Middle frontal gyrus (tissue), 1 donor: ENCODE results near the gene DNAH5.

Experiments
- DNase-seq: peaks from one replicate; pipeline ENCODE4 v3.0.0-alpha.2; 2015; ENCODE audit warnings: low spot score; ENCODE audit errors: extremely low spot score

The DNAH5 gene

DNA sequence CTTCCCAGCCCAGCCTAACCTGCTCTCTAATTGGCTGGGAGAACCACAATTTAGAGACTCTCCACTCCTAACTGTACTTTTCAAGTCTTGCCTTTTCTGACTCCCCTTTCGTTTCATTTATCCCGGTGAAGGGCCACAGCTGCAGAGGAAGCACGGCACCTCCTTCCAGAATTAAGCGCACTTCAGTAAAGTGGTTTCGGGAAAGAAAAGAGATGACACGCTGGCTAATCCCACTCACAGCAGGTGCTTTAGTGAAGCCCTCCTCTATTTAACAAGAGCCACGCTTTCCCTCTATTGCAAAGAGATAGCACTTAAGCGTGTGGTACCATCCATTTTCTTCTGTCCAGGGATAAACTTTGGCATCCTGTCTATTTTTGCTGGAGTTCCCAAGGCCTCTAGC, 4.8 kb downstream of the DNAH5 start:
- no peak for DNase-seq

DNA sequence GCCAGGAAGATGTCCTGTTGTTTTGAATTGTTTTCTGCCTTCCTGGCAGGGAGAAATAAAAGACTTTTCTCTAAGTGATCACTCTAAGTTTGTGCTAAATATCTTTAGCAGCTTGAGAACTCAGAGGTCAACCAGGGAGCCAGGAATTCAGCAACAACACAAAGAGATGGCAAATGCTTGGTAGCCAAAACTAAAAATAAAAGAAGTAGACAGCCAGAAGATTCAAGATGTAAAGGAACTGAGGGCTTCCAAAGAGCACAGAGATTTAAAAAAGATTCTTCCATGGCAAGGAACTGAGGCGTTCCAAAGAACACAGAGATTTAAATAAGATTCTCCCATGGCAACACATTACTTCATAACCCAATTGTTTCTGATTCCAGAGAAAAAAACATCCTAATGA, 9.6 kb downstream of the DNAH5 start:
- DNase-seq, result no peak

GRCh38 chr5:13934125-13934524, 10.4 kb downstream of the DNAH5 start:
- no peak for DNase-seq

DNA sequence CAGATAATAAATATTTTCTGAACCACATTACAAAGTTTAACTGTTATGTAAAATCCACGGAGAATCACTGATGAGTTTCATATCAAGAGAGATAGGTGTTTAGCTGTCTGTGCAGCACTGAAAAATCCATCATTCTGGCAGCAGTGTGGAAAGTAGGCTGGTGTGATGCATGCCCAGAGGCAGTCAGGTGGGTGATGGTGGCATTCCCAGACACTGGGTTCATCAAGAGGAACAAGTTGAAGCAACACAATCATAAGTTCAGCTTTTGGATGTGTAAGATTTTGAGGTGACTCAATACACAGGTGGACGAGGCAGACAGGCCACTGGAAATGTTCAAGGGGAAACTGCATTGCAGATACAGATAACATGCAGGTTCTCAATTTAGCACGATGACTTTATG, 11.9 kb downstream of the DNAH5 start:
- no peak for DNase-seq

- no peak for DNase-seq
These were observed 12.5 kb downstream of the DNAH5 start for GRCh38 chr5:13932011-13932410.

DNA sequence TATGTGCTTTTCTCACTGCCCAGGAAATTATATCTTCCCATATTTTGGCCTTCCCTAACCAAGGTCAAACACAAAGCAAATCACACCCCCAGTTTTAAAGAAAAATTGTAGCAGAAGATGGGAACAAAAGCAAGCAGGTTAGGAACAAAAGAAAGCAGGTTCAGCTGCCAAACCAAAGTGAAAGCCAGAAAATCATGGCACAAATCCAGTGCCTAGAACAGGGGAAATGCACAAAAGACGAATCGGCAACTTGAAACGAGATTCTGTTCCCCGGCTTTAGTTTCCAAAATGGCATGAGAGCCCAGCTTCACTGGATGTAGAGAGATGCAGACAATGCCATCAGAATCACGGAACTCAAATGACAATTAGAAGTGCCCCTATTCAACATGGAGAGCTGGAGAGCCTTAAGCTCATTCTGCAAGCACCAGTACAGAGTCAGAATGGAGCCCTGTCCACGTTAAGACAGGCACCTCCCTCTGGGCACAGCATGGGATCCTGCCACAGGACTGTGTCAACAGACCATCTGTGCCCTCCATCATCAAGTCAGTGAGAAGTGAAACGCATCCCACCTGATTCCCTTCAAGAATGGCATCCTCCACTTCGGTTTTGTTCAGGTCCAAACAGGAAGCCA, 13.8 kb downstream of the DNAH5 start:
- no peak for DNase-seq

GRCh38 chr5:13926731-13927130, 17.8 kb downstream of the DNAH5 start:
- no peak for DNase-seq

- no peak for DNase-seq
These were observed 22.9 kb downstream of the DNAH5 start for GRCh38 chr5:13921578-13921977.

- DNase-seq, result no peak
These were observed 24.7 kb downstream of the DNAH5 start for GRCh38 chr5:13919786-13920185.

DNA sequence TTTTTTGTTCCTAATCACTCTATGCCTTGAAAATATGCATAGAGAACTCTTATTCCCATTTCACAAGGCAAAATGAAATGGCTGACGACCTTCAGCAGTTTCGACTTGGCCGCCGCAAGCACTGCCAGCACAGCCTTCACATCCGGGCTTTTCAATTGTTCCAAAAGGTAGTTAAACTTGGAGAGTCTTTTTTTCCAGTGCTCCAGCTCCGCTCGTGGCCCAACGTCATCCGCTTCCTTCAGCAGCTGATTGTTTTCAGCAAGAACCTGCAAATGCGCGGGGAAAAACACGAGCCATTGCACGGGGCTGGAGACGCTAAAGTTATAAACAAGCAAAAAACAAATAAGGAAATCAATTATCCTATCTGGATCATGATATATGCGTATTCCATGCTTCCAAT, 25.4 kb downstream of the DNAH5 start:
- no peak for DNase-seq

DNA sequence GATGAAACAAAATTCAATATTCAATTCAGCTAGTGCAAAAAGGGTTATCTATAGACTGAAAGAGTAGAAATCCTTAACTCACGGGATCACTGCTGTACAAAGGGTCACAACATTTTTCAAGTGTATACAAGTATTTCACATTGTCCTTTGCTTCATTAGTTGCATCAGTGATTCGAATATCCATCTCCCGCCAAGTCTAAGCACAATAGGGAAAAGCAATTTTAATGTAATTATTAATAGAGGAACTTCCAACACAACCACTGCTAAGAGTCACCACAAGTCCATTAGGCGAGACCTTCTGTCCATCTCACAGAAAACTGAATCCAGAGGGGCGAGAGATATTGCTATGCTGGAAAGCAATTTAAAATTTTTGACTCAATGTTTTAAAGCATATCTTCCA, 27.4 kb downstream of the DNAH5 start:
- DNase-seq, result no peak

DNA sequence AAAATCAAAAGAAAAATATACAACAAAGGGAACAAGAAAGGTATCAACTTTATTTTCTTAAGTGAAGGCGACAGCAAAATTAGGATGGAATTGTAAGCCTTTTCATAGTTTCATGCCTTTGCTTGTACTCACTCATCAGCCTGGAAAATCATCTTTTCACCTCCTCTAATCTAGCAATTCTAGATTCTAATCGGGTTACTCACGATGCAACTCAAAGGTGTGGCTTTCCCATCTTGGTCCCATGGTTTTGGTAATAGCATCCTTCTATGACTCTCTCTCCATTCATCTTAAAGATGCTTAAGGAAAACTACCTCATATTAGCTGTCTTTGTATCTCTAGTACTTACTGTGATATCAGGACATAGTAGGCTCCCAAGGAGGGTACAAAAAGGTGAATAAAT, 30.5 kb downstream of the DNAH5 start:
- DNase-seq, result no peak

- no peak for DNase-seq
These were observed 33.7 kb downstream of the DNAH5 start for GRCh38 chr5:13910637-13911288.

GRCh38 chr5:13910201-13910600, 34.3 kb downstream of the DNAH5 start:
- DNase-seq, result no peak

- no peak for DNase-seq
These were observed 35.2 kb downstream of the DNAH5 start for GRCh38 chr5:13909271-13909670.

GRCh38 chr5:13898569-13898968, 45.9 kb downstream of the DNAH5 start:
- DNase-seq, result no peak

DNA sequence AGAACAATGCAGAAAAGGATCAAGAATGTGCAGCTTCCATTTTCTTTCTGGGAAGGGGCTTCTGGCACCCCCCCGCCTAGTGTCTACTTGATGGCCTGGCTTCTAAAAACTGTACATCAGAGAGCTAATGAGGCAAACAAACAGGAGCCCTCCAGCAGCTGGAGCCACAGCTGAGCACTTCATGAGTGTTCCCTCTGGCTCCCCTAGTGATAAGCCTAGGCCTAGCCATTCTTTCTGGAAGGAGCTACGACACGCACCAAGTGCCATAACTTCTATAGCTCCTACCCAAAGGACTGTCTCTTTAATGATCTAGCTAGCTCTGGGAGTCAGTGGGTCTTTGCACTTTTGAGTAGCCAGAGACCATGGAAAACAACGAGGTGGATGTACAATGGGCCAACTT, 66.1 kb downstream of the DNAH5 start:
- DNase-seq, result no peak

GRCh38 chr5:13866792-13867191, 77.7 kb downstream of the DNAH5 start:
- no peak for DNase-seq

- no peak for DNase-seq
These were observed 79.2 kb downstream of the DNAH5 start for GRCh38 chr5:13865312-13865711.

DNA sequence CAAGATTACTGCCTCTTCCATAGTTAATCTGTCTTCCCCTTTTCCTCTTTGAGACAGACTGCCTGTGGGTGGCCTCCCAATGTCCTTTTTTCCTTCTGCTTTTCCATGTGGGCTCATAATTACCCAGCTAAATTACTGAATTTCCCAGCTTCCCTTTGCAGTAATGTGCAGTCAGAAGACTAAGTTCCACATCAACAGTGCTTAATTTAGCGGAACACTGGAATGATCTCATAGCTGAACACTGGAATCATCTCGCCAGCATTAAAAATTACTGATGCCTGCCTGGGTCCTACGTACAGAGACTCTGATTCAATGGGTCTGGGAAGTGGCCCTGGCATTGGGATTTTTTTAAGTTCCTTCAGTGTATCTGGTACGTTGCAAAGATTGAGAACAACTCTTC, 84.3 kb downstream of the DNAH5 start:
- no peak for DNase-seq

DNA sequence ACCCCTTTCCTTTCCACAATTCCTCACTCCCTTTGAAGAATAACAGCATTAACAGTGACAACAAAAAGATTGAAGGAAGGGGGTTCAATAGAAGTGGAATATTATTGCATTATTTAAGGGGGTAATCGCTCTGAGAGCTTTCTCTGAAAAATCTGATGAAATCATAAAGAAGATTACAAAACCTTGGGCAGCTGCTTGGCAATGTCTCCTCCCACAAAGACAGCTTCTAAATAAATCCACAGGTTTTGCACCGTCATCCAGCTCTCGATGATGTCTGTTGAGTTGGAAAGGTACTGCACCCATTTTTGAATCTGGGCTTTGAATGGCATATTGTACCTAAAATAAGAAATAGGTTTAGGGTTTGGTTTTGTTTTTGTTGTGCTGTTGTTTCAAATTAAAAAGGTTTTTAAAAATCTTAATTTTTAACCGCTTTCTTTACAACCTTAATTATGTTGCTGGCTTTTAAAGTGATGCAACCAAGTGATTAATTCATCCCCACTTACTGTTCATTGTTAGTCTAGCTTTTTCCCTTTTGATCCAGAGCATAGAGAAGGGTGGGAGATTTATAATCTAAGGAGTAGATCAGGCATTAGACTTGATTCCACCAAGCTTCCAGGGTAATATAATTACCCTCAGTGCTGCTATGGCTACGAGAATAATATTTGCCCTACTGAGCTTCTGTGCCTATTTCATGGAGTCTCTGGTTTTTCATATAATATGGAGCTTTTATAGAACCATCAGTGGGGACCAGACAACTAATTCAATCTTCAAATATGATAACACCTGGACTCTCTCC, 85.0 kb downstream of the DNAH5 start:
- DNase-seq, result no peak

DNA sequence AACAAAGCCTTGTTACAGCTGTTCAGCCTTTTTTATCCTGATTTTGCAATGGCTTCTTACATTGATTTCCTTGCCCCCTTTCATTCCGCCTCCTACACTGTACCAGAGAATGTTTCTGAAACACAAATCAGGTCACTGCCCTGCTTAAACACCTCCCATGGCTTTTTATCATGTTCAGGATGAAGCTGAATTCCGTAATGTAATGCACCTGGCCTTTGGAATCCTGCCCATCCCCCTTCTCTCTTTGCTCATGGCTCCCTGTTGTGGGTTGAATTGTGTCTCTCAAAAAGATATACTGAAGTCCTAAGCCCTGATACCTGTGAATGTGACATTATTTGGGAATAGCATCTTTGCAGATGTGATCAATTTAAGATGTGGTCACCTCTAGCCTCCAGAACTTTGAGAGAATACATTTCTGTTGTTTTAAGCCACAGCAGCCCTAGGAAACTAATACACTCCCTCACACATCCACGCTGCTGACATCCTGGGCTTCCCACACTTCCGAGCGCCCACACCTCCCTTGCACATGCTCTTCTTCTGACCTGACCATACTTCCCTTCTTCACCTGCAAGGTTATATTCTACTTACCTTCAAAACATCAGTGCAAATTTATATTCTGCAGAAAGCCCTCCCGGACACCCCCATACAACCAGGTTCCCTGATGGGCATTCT, 101.2 kb downstream of the DNAH5 start:
- DNase-seq, result no peak
